HG03342 (cell line): ENCODE measurements around the gene ZFYVE28.
"Not testable (repeated sequence)": the region's sequence is repeated elsewhere in the genome, so short reads cannot be mapped to it uniquely, and the experiment has no call there.

Experiments used
- ATAC-seq: cut with Tn5 transposase; IDR thresholded peaks from one replicate; pipeline ENCODE4 v1.9.1; 2021; ENCODE audit warnings: mild to moderate bottlenecking, moderate library complexity; ENCODE audit not compliant: unreplicated experiment

The ZFYVE28 gene

DNA sequence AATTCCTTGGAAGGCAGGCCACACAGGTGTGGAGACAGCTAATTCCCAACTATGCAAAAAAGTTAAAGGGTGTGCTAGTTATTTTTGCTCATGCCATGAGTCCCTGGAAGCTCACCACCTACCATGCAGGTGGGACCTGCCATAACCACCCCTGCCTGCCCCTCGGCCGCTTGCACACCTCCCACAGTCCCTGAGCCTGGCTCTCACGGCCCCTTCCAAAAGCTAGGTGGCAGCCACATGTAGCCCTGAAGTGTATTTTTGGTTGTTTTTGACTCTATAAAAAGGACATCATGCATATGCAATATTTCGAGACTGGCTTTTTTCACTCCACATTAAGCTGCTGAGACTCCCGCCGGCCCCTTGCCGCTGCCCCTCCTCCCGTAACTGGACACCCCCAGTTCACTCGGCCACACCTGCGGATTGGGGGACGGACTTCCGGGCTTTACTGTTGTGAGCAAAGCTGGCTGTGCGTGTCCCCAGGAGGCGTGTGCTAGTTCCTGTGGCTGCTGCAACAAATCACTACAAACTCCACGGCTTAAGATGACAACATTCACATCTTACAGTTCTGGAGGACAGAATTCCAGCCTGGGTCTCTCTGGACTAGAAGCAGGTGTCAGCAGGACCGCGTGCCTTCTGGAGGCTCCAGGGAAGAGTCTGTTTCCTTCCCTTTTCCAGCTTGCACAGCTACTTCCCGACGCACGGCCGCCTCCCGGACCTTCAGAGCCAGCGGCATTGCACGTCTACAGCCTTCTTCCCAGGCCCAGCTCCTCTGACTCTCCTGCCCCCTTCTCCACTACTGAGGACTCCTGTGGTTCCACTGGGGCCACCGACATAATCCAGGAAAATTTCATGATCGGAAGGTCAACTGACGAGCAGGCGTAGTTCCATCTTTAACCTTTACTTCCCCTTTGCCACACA lies 24.8 kb downstream of the ZFYVE28 start:
- no peak for ATAC-seq

DNA sequence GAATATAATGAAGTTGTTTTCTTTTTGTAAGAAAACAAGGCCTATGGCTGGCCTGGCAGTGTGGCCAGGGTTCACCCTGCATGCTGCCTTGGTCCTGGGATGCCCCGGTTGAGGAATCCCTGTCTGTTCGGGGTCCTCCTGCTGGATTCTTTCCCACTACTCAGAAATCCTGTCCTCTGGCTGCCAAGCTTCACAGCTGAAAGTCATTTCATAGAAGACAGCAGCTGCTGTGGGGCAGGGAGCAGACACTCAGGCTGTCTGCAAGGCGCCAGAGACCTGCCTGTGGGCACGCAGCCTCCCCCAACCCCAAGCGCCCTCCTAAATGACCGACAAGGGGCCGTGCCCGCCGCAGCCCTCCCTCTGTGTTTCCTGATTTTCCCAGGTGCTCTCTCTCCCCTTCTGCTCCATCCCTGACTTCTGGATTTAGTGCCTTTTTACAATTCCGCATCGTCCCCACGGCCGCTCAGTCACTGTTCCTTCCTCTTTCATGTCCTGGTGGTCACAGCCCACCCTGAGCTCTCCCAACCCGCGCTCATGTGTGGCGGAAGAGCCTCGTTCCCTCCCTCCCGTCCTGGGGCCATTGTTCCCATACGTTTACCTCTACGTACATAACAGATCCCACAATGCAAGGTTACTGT lies 27.5 kb downstream of the ZFYVE28 start:
- ATAC-seq, result no peak

DNA sequence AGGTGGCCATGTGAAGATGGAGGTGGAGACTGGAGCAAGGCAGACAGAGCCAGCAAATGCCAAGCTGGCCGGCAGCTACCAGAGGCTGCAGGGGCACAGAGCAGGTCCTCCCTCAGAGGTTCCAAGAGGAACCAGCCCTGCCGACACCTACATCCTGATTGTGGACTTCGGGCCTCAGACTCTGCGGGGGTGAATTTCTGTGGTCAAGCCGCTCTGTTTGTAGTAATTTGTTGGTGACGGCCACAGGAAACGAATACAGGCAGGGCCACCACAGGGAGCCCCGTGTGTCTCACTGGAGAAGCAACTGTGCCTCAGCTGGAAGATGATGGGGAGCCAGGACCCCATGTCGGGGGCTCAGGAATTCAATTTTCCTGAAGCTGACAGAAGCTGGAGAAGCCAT lies 28.3 kb downstream of the ZFYVE28 start:
- ATAC-seq, result no peak

GRCh38 chr4:2389691-2390090 lies 28.8 kb downstream of the ZFYVE28 start:
- no peak for ATAC-seq

GRCh38 chr4:2388429-2389182 lies 29.8 kb downstream of the ZFYVE28 start:
- no peak for ATAC-seq

- ATAC-seq, result no peak
Measured at GRCh38 chr4:2387829-2388228, 30.6 kb downstream of the ZFYVE28 start.

- no peak for ATAC-seq
Measured at GRCh38 chr4:2387218-2387617, 31.2 kb downstream of the ZFYVE28 start.

DNA sequence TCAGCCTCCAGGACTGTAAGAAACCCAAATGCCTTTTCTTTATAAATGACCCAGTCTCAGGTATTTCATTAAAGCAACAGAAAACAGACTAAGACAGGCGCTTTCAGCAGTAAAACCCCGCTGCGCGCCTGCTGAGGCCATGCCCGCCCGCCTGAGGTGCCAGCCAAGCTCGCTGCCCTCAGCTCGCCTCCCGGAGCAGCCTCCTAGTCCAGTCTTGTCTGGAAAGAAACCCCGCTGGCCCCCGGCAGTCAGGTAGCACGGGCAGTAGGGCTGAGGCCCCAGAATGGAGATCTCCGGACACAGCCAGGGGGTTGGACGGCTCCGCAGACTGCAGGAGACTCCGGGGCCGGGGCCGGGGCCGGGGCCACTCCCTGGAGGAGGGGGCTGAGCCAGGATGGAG lies 31.7 kb downstream of the ZFYVE28 start:
- no peak for ATAC-seq

DNA sequence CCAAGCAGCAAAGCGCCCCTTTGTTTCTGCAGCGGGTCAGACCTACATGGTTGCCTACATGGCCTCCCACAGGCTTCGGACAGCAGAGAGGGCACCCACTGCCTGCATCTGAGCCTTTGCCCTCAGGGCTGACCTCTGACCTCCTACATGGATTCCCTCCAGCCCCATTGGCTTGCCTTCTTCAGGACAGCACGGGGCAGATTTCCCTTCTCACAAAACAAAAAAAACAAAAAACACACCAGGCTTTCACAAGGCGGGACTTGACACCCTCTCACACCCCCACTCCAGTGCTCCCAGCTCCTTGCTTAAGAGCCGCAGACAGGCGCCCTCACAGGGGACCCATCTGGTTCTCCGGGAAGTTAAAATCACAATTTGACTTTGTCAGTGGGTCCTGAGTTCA lies 32.9 kb downstream of the ZFYVE28 start:
- no peak for ATAC-seq

GRCh38 chr4:2384245-2384644 lies 34.2 kb downstream of the ZFYVE28 start:
- no peak for ATAC-seq

DNA sequence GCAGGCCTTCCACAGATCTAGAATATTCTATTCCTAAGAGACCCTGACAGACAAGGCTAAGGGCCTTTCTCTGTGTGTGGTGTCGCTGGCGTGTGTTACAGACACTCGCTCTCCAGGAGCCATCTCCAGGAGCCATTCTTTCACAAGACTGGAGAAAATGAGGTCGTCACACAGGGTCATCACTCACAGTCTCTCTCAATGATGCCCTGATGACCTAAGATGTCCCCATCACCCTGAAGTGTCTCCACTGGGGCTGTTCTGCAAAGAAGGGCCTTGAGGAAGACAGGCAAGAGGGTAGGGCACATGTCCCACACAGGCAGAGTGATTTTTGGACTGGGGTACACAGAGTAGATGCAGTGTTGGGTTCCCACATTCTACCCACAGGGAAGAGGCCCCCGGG lies 34.7 kb downstream of the ZFYVE28 start:
- ATAC-seq, result no peak

DNA sequence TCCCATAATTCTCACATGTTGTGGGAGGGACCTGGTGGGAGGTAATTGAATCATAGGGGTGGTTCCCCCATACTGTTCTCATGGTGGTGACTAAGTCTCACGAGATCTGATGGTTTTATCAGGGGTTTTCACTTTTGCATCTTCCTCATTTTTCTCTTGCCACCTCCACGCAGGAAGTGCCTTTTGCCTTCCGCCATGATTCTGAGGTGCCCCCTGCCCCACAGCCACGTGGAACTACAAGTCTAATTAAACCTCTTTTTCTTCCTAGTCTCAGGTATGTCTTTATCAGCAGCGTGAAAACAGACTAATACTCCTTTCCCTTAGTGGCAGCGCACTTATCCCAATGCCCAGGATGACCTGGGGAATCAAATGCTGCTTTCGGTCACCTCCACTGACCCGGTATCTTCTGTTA lies 35.2 kb downstream of the ZFYVE28 start:
- ATAC-seq, result not testable (repeated sequence)

GRCh38 chr4:2382769-2383202 lies 35.7 kb downstream of the ZFYVE28 start:
- ATAC-seq, result not testable (repeated sequence)

DNA sequence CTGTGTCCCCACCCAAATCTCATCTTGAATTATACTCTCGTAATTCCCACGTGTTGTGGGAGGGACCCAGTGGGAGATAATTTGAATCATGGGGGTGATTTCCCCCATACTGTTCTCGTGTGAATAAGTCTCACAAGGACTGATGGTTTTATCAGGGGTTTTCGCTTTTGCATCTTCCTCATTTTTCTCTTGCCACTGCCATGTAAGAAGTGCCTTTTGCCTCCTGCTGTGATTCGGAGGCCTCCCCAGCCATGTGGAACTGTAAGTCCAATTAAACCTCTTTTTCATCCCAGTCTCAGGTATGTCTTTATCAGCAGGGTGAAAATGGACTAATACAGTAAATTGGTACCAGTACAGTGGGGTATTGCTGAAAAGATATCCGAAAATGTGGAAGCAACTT lies 37.9 kb downstream of the ZFYVE28 start:
- not testable (repeated sequence) for ATAC-seq

DNA sequence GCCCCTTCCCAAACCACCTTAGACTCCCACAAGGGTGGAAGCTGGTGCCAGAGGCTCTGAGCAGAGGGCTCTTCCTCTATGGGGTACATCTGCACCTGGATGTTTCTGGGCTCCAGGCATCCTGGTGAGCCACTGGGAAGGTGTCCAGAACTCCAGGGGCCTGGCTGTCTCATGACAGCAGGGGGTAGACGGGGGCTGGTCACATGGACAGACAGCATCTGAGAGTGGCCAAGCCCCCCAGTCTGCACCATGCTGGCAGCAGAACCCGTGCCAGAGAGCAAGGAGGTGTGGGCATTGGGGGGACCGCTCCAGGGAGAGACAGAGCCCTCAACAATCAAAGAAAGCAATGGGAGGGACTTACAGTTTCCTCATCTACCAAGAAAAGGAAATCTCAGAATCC lies 39.5 kb downstream of the ZFYVE28 start:
- no peak for ATAC-seq

DNA sequence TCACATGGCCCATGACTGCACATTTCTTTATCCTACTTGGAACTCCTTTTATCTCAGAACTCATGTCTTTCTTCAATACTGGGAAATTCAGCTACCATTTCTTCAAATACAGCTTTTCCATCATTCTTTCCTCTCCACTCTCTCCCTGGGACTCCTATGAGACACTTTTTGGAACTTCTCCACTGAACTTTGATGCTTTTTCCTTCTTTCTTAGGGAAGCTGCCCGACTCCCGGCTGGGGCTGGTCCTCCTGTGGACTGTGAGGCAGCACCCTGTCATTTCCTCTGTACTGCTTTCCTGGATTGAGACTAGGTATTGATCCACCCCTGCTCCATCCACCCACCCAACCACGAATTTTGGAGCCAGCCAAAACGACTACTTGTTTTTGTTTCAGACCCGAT lies 40.0 kb downstream of the ZFYVE28 start:
- ATAC-seq, result no peak

DNA sequence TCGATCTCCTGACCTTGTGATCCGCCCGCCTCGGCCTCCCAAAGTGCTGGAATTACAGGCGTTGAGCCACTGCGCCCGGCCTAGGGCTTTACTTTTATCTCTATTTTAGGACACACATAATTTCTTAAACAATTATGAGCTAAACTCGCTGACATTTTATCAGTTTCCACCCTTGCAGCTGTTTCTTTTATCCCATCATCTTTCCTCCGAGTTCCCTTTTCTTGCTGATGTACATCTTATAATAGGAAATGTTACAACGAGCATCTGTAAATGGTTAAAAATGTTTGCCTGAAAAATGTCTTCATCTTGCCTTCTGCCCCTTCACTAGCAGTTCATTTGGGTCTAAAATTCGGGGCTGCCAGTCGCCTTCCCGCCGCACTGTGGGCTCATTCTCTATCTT lies 41.2 kb downstream of the ZFYVE28 start:
- no peak for ATAC-seq

DNA sequence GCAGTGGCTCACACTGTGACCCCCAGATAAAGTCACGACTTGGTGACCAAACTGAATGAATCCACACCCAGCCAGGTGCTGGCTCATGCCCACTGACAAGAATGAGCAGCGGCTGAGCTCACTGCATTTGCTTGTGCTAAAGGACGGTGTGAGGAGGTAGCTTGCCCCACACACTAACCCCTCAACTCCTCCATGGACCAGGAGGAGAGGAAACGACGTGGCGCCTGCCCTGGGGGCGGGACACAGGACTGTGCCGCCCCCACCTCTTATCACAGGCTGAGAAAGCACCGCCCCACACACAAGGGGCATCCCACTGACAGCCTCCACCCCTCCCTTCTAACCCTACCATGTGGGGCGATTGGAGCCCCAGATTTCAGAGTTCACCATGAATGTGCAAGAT lies 43.0 kb downstream of the ZFYVE28 start:
- no peak for ATAC-seq

- ATAC-seq, result no peak
Measured at GRCh38 chr4:2373532-2373931, 44.9 kb downstream of the ZFYVE28 start.

GRCh38 chr4:2372488-2373030 lies 45.9 kb downstream of the ZFYVE28 start:
- no peak for ATAC-seq

DNA sequence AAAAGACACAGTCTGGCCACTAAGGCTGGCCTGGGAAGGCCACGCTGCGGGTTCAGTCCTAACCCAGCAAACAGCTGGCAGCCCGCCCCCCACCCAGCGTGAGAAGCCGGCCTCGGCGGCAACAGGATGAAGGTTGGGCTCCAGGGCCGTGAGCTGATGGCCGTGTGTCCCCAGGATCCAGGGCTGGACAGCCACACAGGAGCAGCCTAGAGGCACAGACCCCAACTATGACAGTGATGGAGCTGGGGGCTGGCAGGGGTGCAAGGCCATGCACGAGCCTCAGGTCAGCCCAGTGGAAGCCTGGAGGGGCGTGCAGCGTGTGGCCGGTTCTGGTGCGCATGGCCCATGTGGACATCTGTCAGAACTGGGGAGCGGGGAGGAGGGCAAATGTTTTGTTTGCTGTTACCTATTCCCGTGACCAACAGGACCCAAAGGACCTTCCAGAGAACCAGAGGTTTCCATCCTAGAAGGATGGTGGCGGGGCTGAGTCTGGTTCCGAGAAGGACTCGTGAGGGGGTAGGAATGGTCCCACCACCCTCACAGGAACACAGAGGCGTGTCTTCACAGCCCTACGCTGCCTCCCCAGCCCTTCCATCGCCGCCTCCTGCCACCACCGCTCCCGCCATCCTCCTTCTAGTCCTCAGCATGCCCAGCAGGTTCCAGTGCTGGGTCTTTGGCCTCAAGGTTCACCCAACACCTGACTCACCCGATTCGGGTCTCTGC lies 46.5 kb downstream of the ZFYVE28 start:
- ATAC-seq, result no peak
